SK-N-SH (cell line): Measurements from ENCODE around the gene HBEGF.

Experiments used
- CHD2 ChIP-seq: fragments of 150-350 bp; IDR thresholded peaks from 2 replicates; pipeline ENCODE4 v1.6.1; 2018; ENCODE audit warnings: low read length; ENCODE audit not compliant: partially characterized antibody
- CTCF ChIP-seq: fragments of 200-600 bp; sonication (generic); IDR thresholded peaks from 2 replicates; pipeline ENCODE4 v1.6.1; 2017; ENCODE audit warnings: antibody characterized with exemption, mild to moderate bottlenecking, moderate library complexity
- POLR2AphosphoS5 ChIP-seq: IDR thresholded peaks from 2 replicates; pipeline ENCODE4 v1.6.1; 2012; ENCODE audit warnings: low read depth, low read length
- RFX5 ChIP-seq: IDR thresholded peaks from 2 replicates; pipeline ENCODE4 v1.6.1; 2012; ENCODE audit warnings: mild to moderate bottlenecking, improper control_type of control experiment, low read length
- RXRA ChIP-seq: IDR thresholded peaks from 2 replicates; pipeline ENCODE4 v1.4.0; 2012; ENCODE audit warnings: low read depth, mild to moderate bottlenecking, borderline replicate concordance
- SIN3A ChIP-seq: IDR thresholded peaks from 2 replicates; pipeline ENCODE4 v1.6.1; 2012; ENCODE audit warnings: low read depth, mild to moderate bottlenecking, low read length, moderate library complexity, borderline replicate concordance
- TAF1 ChIP-seq: IDR thresholded peaks from 2 replicates; pipeline ENCODE4 v1.6.1; 2012; ENCODE audit warnings: low read depth, mild to moderate bottlenecking, low read length, moderate library complexity, borderline replicate concordance
- USF2 ChIP-seq: fragments of 150-350 bp; IDR thresholded peaks from 2 replicates; pipeline ENCODE4 v1.6.1; 2017; ENCODE audit warnings: antibody characterized with exemption, low read length, low read depth, borderline replicate concordance
- ZBTB33 ChIP-seq: IDR thresholded peaks from 2 replicates; pipeline ENCODE4 v1.4.0; 2012; ENCODE audit warnings: low read depth, borderline replicate concordance

- TF ChIP-seq CTCF, result no peak
- TF ChIP-seq ZBTB33, result no peak
- TF ChIP-seq POLR2AphosphoS5, result no peak
- no peak for TF ChIP-seq CHD2
- no peak for TF ChIP-seq TAF1
- no peak for TF ChIP-seq USF2
- TF ChIP-seq RXRA, result no peak
- no peak for TF ChIP-seq RFX5
- no peak for TF ChIP-seq SIN3A
Observed at GRCh38 chr5:140362311-140362710, 15.9 kb upstream of the HBEGF start.
